DOHH2 (cell line): ENCODE measurements around the gene RNF14.

Experiments
- H3F3A ChIP-seq: fragments of 200-600 bp; sonication (generic), shearing (Covaris generic); 2 replicates; pipeline ENCODE4 v1.6.0; 2016; ENCODE audit warnings: antibody characterized with exemption, mild to moderate bottlenecking; ENCODE audit not compliant: control insufficient read depth, insufficient read depth
- H3K27ac ChIP-seq: fragments of 200-600 bp; sonication (generic); 2 replicates; pipeline ENCODE4 v1.5.1; 2014; ENCODE audit warnings: low read depth, mild to moderate bottlenecking, low read length, moderate library complexity
- H3K27me3 ChIP-seq: fragments of 200-600 bp; sonication (generic); 2 replicates; pipeline ENCODE4 v1.6.1; 2014; ENCODE audit warnings: mild to moderate bottlenecking, low read length, mixed read lengths; ENCODE audit not compliant: control insufficient read depth
- H3K36me3 ChIP-seq: fragments of 200-600 bp; sonication (generic); 2 replicates; pipeline ENCODE4 v1.6.1; 2014; ENCODE audit warnings: mild to moderate bottlenecking, low read length, moderate library complexity, mixed read lengths; ENCODE audit not compliant: control insufficient read depth
- H3K4me1 ChIP-seq: fragments of 200-600 bp; sonication (generic); 2 replicates; pipeline ENCODE4 v1.6.1; 2014; ENCODE audit warnings: mild to moderate bottlenecking, low read length, mixed read lengths; ENCODE audit not compliant: control insufficient read depth
- H3K4me2 ChIP-seq: fragments of 200-600 bp; sonication (generic); 2 replicates; pipeline ENCODE4 v1.6.0; 2014; ENCODE audit warnings: mild to moderate bottlenecking, low read length, moderate library complexity
- H3K4me3 ChIP-seq: fragments of 200-600 bp; sonication (generic); 2 replicates; pipeline ENCODE4 v1.5.1; 2014; ENCODE audit warnings: mild to moderate bottlenecking, low read length, mixed read lengths
- H3K79me2 ChIP-seq: fragments of 200-600 bp; sonication (generic); 2 replicates; pipeline ENCODE4 v1.6.1; 2014; ENCODE audit warnings: mild to moderate bottlenecking, low read length, mixed read lengths; ENCODE audit not compliant: control insufficient read depth
- H3K9me2 ChIP-seq: fragments of 200-600 bp; sonication (generic); replicated peaks from 2 replicates; pipeline ENCODE4 v1.6.1; 2014; ENCODE audit warnings: mild to moderate bottlenecking, low read length, mixed read lengths; ENCODE audit not compliant: control insufficient read depth
- H3K9me3 ChIP-seq: fragments of 200-600 bp; sonication (generic); 2 replicates; pipeline ENCODE4 v1.6.1; 2014; ENCODE audit warnings: antibody characterized with exemption, low read length, mixed read lengths; ENCODE audit not compliant: control insufficient read depth, insufficient read depth
- H4K20me1 ChIP-seq: fragments of 200-600 bp; sonication (generic); 2 replicates; pipeline ENCODE4 v1.6.0; 2014; ENCODE audit warnings: low read depth, mild to moderate bottlenecking, antibody characterized with exemption, low read length, moderate library complexity; ENCODE audit not compliant: control insufficient read depth, insufficient read depth
- CTCF ChIP-seq: fragments of 200-600 bp; sonication (generic); IDR thresholded peaks from one replicate; pipeline ENCODE4 v1.5.1; 2014; ENCODE audit warnings: antibody characterized with exemption, mild to moderate bottlenecking, low read depth, low read length; ENCODE audit not compliant: poor library complexity, severe bottlenecking
- EZH2phosphoT487 ChIP-seq: fragments of 200-600 bp; sonication (generic); IDR thresholded peaks from 2 replicates; pipeline ENCODE4 v1.6.1; 2017; ENCODE audit warnings: borderline replicate concordance, mild to moderate bottlenecking, antibody characterized with exemption, low read length, moderate library complexity, mixed read lengths

The RNF14 gene

GRCh38 chr5:141944076-141944475 is 24.8 kb upstream of the RNF14 start:
- Histone ChIP-seq H3K4me1 (no peaks in the 10 kb centered on the region), H3K36me3 (no peaks in the 10 kb centered on the region), H3K9me2 (no peaks in the 10 kb centered on the region), H3K27me3 (peaks cover 5% of the 10 kb centered on the region; the same call in 1 of the 2 replicates), H4K20me1 (no peaks in the 10 kb centered on the region), H3K9me3 (no peaks in the 10 kb centered on the region), H3K27ac (no peak overlapping the region), H3K79me2 (no peaks in the 10 kb centered on the region), H3F3A (no peaks in the 10 kb centered on the region), H3K4me3 (no peak overlapping the region), H3K4me2 (no peak overlapping the region)
- TF ChIP-seq EZH2phosphoT487 (no peak), CTCF (no peak)

GRCh38 chr5:141945511-141946051 is 23.3 kb upstream of the RNF14 start:
- Histone ChIP-seq H3K79me2 (no peaks in the 10 kb centered on the region), H3K9me3 (no peaks in the 10 kb centered on the region), H4K20me1 (no peaks in the 10 kb centered on the region), H3K4me3 (no peak overlapping the region), H3K9me2 (no peaks in the 10 kb centered on the region), H3K27ac (no peak overlapping the region), H3K27me3 (peaks cover 7% of the 10 kb centered on the region; the same call in 1 of the 2 replicates), H3K4me2 (no peak overlapping the region), H3K4me1 (no peaks in the 10 kb centered on the region), H3F3A (no peaks in the 10 kb centered on the region), H3K36me3 (no peaks in the 10 kb centered on the region)
- TF ChIP-seq CTCF (no peak), EZH2phosphoT487 (no peak)

GRCh38 chr5:141947316-141947715 is 21.6 kb upstream of the RNF14 start:
- peaks cover 7% of the 10 kb centered on the region for H3K27me3 ChIP-seq
- TF ChIP-seq CTCF (no peak), EZH2phosphoT487 (no peak)
- H3K27ac ChIP-seq, result no peak overlapping the region
- H4K20me1 ChIP-seq, result 0 out of 2 replicates have a peak, but pooled peaks cover 2% of the 10 kb centered on the region
- no peak overlapping the region for H3K4me2 ChIP-seq
- no peak overlapping the region for H3K4me3 ChIP-seq
- no peaks in the 10 kb centered on the region for H3F3A ChIP-seq
- H3K9me3 ChIP-seq, result no peaks in the 10 kb centered on the region
- 0 out of 2 replicates have a peak, but pooled peaks cover 3% of the 10 kb centered on the region for H3K4me1 ChIP-seq
- no peaks in the 10 kb centered on the region for H3K36me3 ChIP-seq
- H3K9me2 ChIP-seq, result no peaks in the 10 kb centered on the region
- H3K79me2 ChIP-seq, result no peaks in the 10 kb centered on the region
